Activated naive CD8-positive, alpha-beta T cell treated with anti-CD3 and anti-CD28 coated beads, Interleukin-2, amount 10 ng/mL, durations not matched to agents 7 days and 5 days (primary cell): ENCODE measurements around the gene MED17. TPM values are rescaled to one million over a fixed set of nuclear protein-coding genes. Genes with fewer than 3 reads are reported as not detected.
"Not testable (repeated sequence)": the region's sequence is repeated elsewhere in the genome, so short reads cannot be mapped to it uniquely, and the experiment has no call there.

Source experiments
- ATAC-seq: fragments of 150-1000 bp; cut with Tn5 transposase; one replicate; pipeline ENCODE4 v1.10.0; 2021; ENCODE audit warnings: low read depth, moderate library complexity
- POLR2A ChIA-PET: fragments of 350-600 bp; sonication (Branson Sonifier 250); formaldehyde crosslinking; loops from one replicate; lab custom pipeline; 2021; ENCODE audit warnings: antibody characterized with exemption; lab: Charles Lee
- DNase-seq: peaks from one replicate; pipeline ENCODE4 v3.0.0; 2021
- H3K27ac Mint-ChIP-seq: one replicate; pipeline ENCODE4 v1.8.0; 2022; ENCODE audit warnings: mild to moderate bottlenecking, mixed read lengths
- H3K27me3 Mint-ChIP-seq: one replicate; pipeline ENCODE4 v1.8.0; 2022; ENCODE audit warnings: mild to moderate bottlenecking, moderate library complexity, mixed read lengths
- H3K36me3 Mint-ChIP-seq: one replicate; pipeline ENCODE4 v1.8.0; 2021; ENCODE audit warnings: mild to moderate bottlenecking, mixed read lengths
- H3K4me1 Mint-ChIP-seq: one replicate; pipeline ENCODE4 v1.8.0; 2021; ENCODE audit warnings: mixed read lengths
- H3K4me3 Mint-ChIP-seq: one replicate; pipeline ENCODE4 v1.8.0; 2022; ENCODE audit warnings: mild to moderate bottlenecking, moderate library complexity, mixed read lengths
- H3K9me3 Mint-ChIP-seq: one replicate; pipeline ENCODE4 v1.8.0; 2021; ENCODE audit warnings: mixed read lengths
- total RNA-seq, 2 experiments: library from RNA; stranded (reverse); gene quantifications; one replicate each; pipeline ENCODE4 v1.2.3, GENCODE V29; 2021

Gene MED17
- total RNA-seq, 2 experiments from 2014 or later = 43.0 to 44.8 TPM

DNA sequence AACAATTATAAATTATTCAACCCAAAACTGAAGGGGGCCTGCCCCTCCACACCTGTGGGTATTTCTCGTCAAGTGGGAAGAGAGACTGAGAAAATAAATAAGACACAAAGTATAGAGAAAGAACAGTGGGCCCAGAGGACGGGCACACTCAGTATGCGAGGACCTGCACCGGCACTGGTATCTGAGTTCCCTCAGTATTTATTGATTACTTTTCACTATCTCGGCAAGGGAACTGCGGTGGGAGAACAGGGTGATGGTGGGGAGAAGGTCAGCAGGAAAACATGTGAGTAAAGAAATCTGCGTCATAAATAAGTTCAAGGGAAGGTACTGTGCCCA, 39.4 kb upstream of the MED17 start:
- DNase-seq (no peak), ATAC-seq (no peak)
- Mint-ChIP-seq H3K4me1 (peaks cover 13% of the 10 kb centered on the region), H3K27ac (no peak overlapping the region), H3K36me3 (peaks cover 19% of the 10 kb centered on the region), H3K4me3 (peak overlapping the region; percentile 0), H3K27me3 (no peaks in the 10 kb centered on the region), H3K9me3 (no peaks in the 10 kb centered on the region)
- POLR2A ChIA-PET = no interaction called here

DNA sequence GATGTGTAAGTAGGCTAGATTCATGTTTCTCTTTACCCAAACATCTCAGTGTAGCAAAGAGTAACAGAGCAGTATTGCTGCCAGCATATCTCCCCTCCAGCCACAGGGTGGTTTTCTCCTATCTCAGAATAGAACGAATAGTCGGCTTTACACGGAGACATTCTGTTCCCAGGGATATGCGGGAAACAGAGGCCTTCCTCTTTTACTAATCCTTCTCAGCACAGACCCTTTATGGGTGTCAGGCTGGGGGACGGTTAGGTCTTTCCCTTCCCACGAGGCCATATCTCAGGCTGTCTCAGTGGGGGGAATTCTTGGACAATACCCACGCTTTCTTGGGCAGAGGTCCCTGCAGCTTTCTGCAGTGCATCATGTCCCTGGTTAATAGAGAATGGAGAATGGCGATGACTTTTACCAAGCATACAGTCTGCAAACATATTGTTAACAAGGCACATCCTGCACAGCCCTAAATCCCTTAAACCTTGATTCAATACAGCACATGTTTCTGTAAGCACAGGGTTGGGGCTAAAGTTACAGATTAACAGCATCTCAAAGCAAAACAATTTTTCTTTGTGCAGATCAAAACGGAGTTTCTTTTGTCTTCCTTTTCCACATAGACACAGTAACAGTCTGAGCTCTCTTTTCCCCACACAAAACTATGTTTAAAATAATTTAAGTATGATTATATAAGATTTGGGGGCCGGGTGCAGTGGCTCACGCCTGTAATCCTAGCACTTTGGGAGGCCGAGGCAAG, 38.9 kb upstream of the MED17 start:
- Mint-ChIP-seq H3K4me3 (peak overlapping the region; percentile 0), H3K36me3 (peaks cover 14% of the 10 kb centered on the region), H3K4me1 (peaks cover 12% of the 10 kb centered on the region)
- POLR2A ChIA-PET = interaction anchor here (1.4 kb wide), 1 partner anchor 39 kb away, joined by 4 read pairs; the partner anchor contains the start of gene MED17
- DNase-seq, H3K9me3 Mint-ChIP-seq, ATAC-seq, H3K27me3 Mint-ChIP-seq, H3K27ac Mint-ChIP-seq: not testable (repeated sequence)

DNA sequence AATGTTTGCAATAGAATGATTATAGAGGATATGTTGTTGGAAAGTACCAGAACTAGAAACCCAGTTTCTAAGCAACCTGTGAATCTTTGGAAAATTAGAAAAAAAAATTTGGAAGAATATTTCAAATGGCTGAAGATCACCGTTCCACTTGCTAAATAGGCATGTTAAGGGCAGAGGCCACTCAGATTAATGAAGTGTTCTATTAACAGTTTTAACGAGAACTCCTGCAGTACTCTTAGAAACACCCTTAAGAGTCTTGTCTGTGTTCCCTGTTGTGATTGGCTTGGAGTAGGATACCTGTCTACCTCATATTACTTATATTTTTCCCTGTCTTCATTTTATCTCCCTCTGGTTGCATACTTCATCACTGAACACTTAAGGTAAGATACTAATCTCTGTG, 38.0 kb upstream of the MED17 start:
- H3K36me3 Mint-ChIP-seq = peaks cover 9% of the 10 kb centered on the region
- DNase-seq = no peak
- no peak for ATAC-seq
- POLR2A ChIA-PET = interaction anchor here (1.4 kb wide), 1 partner anchor 38 kb away, joined by 4 read pairs; the partner anchor contains the start of gene MED17
- H3K27ac Mint-ChIP-seq = no peak overlapping the region
- H3K9me3 Mint-ChIP-seq = no peaks in the 10 kb centered on the region
- H3K27me3 Mint-ChIP-seq = no peaks in the 10 kb centered on the region
- peaks cover 12% of the 10 kb centered on the region for H3K4me1 Mint-ChIP-seq
- no peak overlapping the region for H3K4me3 Mint-ChIP-seq

DNA sequence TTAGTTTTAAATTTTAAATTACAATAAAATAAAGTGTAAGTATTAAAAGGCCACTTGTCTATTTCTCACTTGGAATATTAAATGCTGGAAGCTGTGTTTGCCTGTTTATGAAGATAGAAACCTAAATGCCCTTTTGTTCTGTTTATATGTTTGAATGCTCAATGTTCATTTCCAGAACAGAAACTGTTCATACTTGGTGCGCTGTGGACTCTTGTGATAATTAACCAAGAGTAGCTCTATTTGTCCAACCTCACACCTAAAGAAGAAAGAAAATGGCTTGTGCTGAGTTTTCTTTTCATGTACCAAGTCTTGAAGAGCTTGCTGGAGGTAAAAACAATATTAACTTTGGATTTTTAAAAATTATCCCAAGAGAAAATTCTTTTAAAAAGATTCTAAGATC, 37.0 kb upstream of the MED17 start:
- peaks cover 12% of the 10 kb centered on the region for H3K4me1 Mint-ChIP-seq
- no peak for ATAC-seq
- POLR2A ChIA-PET = no interaction called here

DNA sequence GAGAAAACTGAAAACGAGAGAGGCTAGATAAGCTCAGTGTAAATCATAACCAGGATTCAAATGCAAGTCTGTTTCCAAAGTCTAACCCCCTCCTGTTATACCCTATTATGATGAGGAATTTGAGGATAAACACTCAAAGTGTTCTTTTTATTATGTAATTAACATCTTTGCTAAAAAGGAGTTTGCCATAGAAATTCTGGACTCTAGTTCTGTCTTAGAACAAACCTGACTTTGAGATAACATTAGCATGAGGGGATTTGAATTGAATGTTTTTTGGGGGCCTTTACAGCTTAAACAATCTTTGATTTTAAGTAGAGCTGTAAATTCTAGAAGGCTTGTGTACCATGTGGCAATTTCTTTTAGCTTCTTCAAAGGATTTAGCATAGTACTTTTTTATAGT, 33.1 kb upstream of the MED17 start:
- Mint-ChIP-seq H3K36me3 (peaks cover 10% of the 10 kb centered on the region), H3K4me3 (no peak overlapping the region), H3K4me1 (no peaks in the 10 kb centered on the region), H3K9me3 (no peaks in the 10 kb centered on the region), H3K27ac (no peak overlapping the region), H3K27me3 (no peaks in the 10 kb centered on the region)
- ATAC-seq = no peak
- POLR2A ChIA-PET = no interaction called here
- no peak for DNase-seq

More for the DNA sequence above, 37.0 kb upstream of the MED17 start:
- no peak overlapping the region for H3K27ac Mint-ChIP-seq
- H3K9me3 Mint-ChIP-seq = no peaks in the 10 kb centered on the region
- DNase-seq = no peak
- H3K36me3 Mint-ChIP-seq = peaks cover 9% of the 10 kb centered on the region
- H3K4me3 Mint-ChIP-seq = no peak overlapping the region
- H3K27me3 Mint-ChIP-seq = no peaks in the 10 kb centered on the region

DNA sequence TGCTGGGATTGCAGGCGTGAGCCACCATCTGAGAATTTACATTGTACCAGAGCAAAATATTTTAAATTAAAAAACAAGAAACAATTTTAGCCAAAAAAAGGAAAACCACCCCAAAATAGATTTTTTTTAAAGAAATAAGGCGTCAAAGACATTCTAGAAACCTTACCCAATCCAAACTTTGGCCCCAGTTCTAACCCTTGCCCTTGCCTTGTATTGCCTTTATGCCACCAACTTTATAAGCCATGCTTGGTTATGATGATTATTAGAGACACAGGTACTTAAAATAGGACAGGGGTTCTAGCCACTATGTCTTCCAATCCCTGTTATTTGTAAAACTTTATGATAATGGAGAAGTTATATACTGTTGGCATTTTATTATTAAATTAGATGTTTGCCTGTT, 30.8 kb upstream of the MED17 start:
- DNase-seq (no peak), ATAC-seq (no peak)
- Mint-ChIP-seq H3K27me3 (no peaks in the 10 kb centered on the region), H3K4me1 (no peaks in the 10 kb centered on the region), H3K4me3 (no peak overlapping the region), H3K27ac (no peak overlapping the region), H3K36me3 (peaks cover 12% of the 10 kb centered on the region), H3K9me3 (no peaks in the 10 kb centered on the region)
- POLR2A ChIA-PET = no interaction called here

GRCh38 chr11:93756748-93757147, 27.3 kb upstream of the MED17 start:
- Mint-ChIP-seq H3K27ac (no peak overlapping the region), H3K27me3 (no peaks in the 10 kb centered on the region), H3K4me1 (no peaks in the 10 kb centered on the region), H3K4me3 (no peak overlapping the region), H3K9me3 (no peaks in the 10 kb centered on the region), H3K36me3 (peaks cover 19% of the 10 kb centered on the region)
- POLR2A ChIA-PET = no interaction called here
- no peak for ATAC-seq
- no peak for DNase-seq

GRCh38 chr11:93757301-93757700, 26.8 kb upstream of the MED17 start:
- Mint-ChIP-seq H3K27ac (no peak overlapping the region), H3K36me3 (peaks cover 18% of the 10 kb centered on the region), H3K4me3 (no peak overlapping the region), H3K9me3 (no peaks in the 10 kb centered on the region), H3K4me1 (no peaks in the 10 kb centered on the region), H3K27me3 (no peaks in the 10 kb centered on the region)
- no peak for DNase-seq
- POLR2A ChIA-PET = no interaction called here
- no peak for ATAC-seq

DNA sequence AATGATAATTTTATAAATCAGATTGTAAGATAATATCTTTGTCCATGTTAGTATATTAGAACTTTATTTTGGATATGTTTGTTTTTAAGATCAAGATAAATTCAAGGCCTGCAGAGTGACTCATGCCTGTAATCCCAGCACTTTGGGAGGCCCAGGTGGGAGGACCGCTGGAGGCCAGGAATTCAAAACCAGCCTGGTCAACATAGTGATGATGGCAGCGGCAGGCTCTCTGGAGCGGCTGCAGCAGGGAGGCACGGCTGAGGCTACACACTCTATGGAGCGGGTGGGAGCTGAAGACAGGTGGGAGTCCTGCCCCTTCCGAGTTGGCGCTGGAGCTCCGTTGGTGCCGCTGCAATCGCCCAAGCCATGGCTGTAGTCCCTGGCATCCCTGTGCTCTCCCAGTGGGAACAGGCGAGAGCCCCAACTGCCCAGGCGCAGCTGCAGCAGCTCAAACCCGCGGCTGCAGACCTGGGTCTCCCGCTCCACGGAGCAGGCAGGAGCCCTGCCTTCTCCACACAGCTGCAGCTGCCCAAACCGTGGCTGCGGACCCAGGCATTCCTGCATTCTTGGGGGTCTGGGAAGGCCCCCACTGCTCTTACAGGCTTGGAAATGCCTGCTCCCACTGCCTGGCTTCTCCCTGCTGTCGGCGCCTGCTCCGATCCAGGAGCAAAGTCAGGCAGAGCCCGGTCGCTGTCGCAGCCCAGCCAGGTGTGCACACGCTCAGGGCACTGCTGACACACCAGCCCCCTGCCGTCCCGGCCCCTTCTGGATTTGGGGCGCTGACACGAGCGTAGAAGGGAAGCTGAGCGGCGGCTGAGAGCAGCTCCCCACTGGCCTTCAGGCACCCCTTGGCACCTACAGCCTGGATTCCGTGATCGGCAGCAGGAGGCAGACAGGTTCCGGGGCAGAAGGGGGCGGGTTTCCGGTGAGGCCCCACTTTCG, 25.9 kb upstream of the MED17 start:
- DNase-seq = no peak
- no peaks in the 10 kb centered on the region for H3K9me3 Mint-ChIP-seq
- no peak for ATAC-seq
- no peak overlapping the region for H3K4me3 Mint-ChIP-seq
- POLR2A ChIA-PET = no interaction called here
- no peaks in the 10 kb centered on the region for H3K27me3 Mint-ChIP-seq
- H3K27ac Mint-ChIP-seq = no peak overlapping the region
- peaks cover 17% of the 10 kb centered on the region for H3K36me3 Mint-ChIP-seq
- H3K4me1 Mint-ChIP-seq = no peaks in the 10 kb centered on the region

DNA sequence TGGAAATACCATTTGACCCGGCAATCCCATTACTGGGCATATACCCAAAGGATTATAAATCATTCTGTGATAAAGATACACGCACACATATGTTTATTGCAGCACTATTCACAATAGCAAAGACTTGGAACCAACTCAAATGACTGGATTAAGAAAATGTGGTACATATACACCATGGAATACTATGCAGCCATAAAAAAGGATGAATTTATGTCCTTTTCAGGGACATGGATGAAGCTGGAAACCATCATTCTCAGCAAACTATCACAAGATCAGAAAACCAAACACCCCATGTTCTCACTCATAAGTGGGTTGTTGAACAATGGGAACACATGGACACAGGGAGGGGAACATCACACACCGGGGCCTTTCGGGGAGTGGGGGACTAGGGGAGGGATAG, 25.0 kb upstream of the MED17 start:
- H3K9me3 Mint-ChIP-seq, DNase-seq, H3K4me3 Mint-ChIP-seq, H3K27ac Mint-ChIP-seq, ATAC-seq, H3K4me1 Mint-ChIP-seq, H3K27me3 Mint-ChIP-seq: not testable (repeated sequence)
- POLR2A ChIA-PET = interaction anchor here (1.2 kb wide), 1 partner anchor 18 kb away, joined by 3 read pairs; the partner anchor contains the start of genes C11orf54 and TAF1D
- H3K36me3 Mint-ChIP-seq = peaks cover 14% of the 10 kb centered on the region

DNA sequence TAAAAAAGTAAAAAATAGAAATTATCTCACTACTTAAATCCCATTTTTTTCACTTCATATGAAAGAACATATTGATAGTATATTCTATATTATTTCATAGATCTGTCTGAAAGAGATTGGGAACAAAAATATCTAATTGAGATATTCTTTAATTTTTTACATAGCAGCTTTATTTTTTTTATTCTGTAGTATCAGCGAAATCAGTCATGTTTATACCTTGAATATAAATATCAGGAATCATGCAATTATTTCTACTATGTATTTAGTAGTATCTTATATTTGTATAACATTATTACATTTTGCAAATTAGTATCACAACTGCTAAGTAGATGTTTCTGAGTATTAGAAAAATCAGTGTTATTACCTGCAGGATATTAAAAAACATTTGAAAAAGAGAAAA, 22.2 kb upstream of the MED17 start:
- H3K9me3 Mint-ChIP-seq = peaks cover under 1% of the 10 kb centered on the region
- H3K4me3 Mint-ChIP-seq = no peak overlapping the region
- no peaks in the 10 kb centered on the region for H3K27me3 Mint-ChIP-seq
- no peak for ATAC-seq
- POLR2A ChIA-PET = no interaction called here
- DNase-seq = no peak
- H3K27ac Mint-ChIP-seq = no peak overlapping the region
- H3K4me1 Mint-ChIP-seq = no peaks in the 10 kb centered on the region
- H3K36me3 Mint-ChIP-seq = peaks cover 14% of the 10 kb centered on the region

DNA sequence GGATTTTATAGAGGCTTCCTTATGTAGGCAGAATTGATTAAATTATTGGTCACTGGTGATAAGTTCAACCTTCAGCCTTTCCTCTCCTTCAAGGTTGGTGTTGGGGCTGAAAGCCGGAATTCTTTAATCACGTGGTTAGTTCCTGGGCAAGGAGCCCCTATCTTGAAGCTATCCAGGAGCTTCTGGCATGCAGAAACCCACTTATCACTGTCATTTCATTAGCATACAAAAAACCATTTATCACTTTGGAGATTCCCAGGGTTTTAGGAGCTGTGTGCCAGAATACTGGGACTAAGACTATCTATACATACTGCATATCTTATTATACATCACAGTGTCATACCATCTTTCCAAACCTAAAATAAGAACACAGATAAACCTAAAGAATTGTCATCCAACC, 18.5 kb upstream of the MED17 start:
- Mint-ChIP-seq H3K4me1 (no peaks in the 10 kb centered on the region), H3K27ac (no peak overlapping the region), H3K9me3 (peaks cover 5% of the 10 kb centered on the region), H3K36me3 (peaks cover 8% of the 10 kb centered on the region), H3K4me3 (no peak overlapping the region), H3K27me3 (no peaks in the 10 kb centered on the region)
- POLR2A ChIA-PET = interaction anchor here (0.7 to 1.5 kb wide), 2 partner anchors 19 to 24 kb away, joined by 3 to 5 read pairs; partner anchors contain the start of genes C11orf54, MED17 and TAF1D
- ATAC-seq = no peak
- no peak for DNase-seq

DNA sequence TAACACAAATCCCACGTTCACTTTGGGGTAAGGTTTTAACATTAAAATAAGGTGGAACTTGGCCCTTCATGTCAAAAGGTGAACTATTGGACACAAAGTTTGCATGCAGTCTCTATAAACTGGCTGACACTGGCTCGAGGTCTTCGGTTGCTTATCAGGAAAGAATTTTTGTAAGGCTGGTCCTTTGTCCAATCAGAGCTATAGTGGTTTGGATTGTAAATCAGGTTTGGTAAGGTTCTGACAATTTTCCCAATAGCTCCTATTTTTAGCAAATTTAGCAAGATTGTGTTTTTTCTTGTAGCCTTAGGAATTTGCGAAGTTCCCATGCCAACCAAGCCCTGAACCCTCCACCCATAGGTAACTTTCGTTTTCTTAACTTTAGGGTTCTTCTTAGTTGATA, 17.6 kb upstream of the MED17 start:
- Mint-ChIP-seq H3K27me3 (no peaks in the 10 kb centered on the region), H3K4me1 (no peaks in the 10 kb centered on the region), H3K36me3 (peaks cover 7% of the 10 kb centered on the region), H3K4me3 (no peak overlapping the region), H3K9me3 (peaks cover 5% of the 10 kb centered on the region), H3K27ac (no peak overlapping the region)
- DNase-seq (no peak), ATAC-seq (no peak)
- POLR2A ChIA-PET = interaction anchor here (1.5 kb wide), 1 partner anchor 25 kb away, joined by 5 read pairs; the partner anchor contains the start of genes C11orf54 and TAF1D
